SH-SY5Y (cell line): ENCODE data around the gene SPON1.

Experiments
- GATA2 ChIP-seq: IDR thresholded peaks from 2 replicates; pipeline ENCODE4 v1.6.1; 2011; ENCODE audit warnings: mild to moderate bottlenecking, low read depth, low read length
- GATA3 ChIP-seq: IDR thresholded peaks from 2 replicates; pipeline ENCODE4 v1.6.1; 2011; ENCODE audit warnings: low read depth, mild to moderate bottlenecking, low read length, moderate library complexity

SPON1 gene

GRCh38 chr11:14184028-14184940 is 221.8 kb downstream of the SPON1 start:
- no peak for TF ChIP-seq GATA2
- TF ChIP-seq GATA3, result no peak

GRCh38 chr11:14185461-14185860 is 222.9 kb downstream of the SPON1 start:
- TF ChIP-seq GATA3 (no peak), GATA2 (no peak)

GRCh38 chr11:14186046-14186775 is 223.7 kb downstream of the SPON1 start:
- TF ChIP-seq GATA2, result no peak
- TF ChIP-seq GATA3, result no peak

- TF ChIP-seq GATA2, result no peak
- TF ChIP-seq GATA3, result no peak
Observed at GRCh38 chr11:14189874-14190273, 227.4 kb downstream of the SPON1 start.

- no peak for TF ChIP-seq GATA2
- no peak for TF ChIP-seq GATA3
Observed at GRCh38 chr11:14190992-14191778, 228.7 kb downstream of the SPON1 start.

GRCh38 chr11:14193644-14194043 is 231.1 kb downstream of the SPON1 start:
- TF ChIP-seq GATA3, result no peak
- no peak for TF ChIP-seq GATA2

GRCh38 chr11:14202251-14203196 is 240.0 kb downstream of the SPON1 start:
- peak; percentile 25; the same call in 1 of the 2 replicates for TF ChIP-seq GATA3
- peak; percentile 79 for TF ChIP-seq GATA2

GRCh38 chr11:14203321-14203720 is 240.8 kb downstream of the SPON1 start:
- TF ChIP-seq GATA3 (no peak), GATA2 (no peak; the same call in 1 of the 2 replicates)

GRCh38 chr11:14212986-14213385 is 250.5 kb downstream of the SPON1 start:
- no peak for TF ChIP-seq GATA2

GRCh38 chr11:14218728-14219127 is 256.2 kb downstream of the SPON1 start:
- TF ChIP-seq GATA3 (no peak), GATA2 (no peak)

GRCh38 chr11:14223636-14224288 is 261.2 kb downstream of the SPON1 start:
- TF ChIP-seq GATA3 (no peak), GATA2 (no peak)

GRCh38 chr11:14224395-14224794 is 261.9 kb downstream of the SPON1 start:
- TF ChIP-seq GATA3, result no peak
- no peak for TF ChIP-seq GATA2
